ENCODE results near the gene RAET1G.
A peak's percentile ranks its signal among the peaks of the same experiment; 100 is the strongest.

Gene RAET1G

GRCh38 chr6:149964308-149965193 lies 41.6 kb upstream of the RAET1G start:
- TF ChIP-seq TAF1 (IDR thresholded peaks at IDR 0.05; ENCODE audit: borderline replicate concordance, insufficient read depth, low read length) (no peak), FOXP2 (optimal IDR thresholded peaks at IDR 0.05; ENCODE audit: borderline replicate concordance, extremely low read depth, extremely low read length, insufficient read depth) (no peak), POLR2AphosphoS5 (IDR thresholded peaks at IDR 0.05; ENCODE audit: low read depth, low read length) (no peak), SIN3A (IDR thresholded peaks at IDR 0.05; ENCODE audit: borderline replicate concordance, insufficient read depth, low read length) (no peak), REST (IDR thresholded peaks at IDR 0.05; ENCODE audit: insufficient read depth in 1 of 2, low read depth in 2 of 2, low read length in 2 of 2) (no peak)

GRCh38 chr6:149963462-149964307 lies 40.8 kb upstream of the RAET1G start, which contains the start of gene ULBP1:
ULBP1 (plus strand) TSS chr6:149963943; CDS start chr6:149964050, 107 bp downstream.
- TF ChIP-seq SIN3A (IDR thresholded peaks at IDR 0.05; ENCODE audit: borderline replicate concordance, insufficient read depth, low read length) (no peak), POLR2AphosphoS5 (IDR thresholded peaks at IDR 0.05; ENCODE audit: low read depth, low read length) (no peak), REST (IDR thresholded peaks at IDR 0.05; ENCODE audit: insufficient read depth in 1 of 2, low read depth in 2 of 2, low read length in 2 of 2) (no peak), TAF1 (IDR thresholded peaks at IDR 0.05; ENCODE audit: borderline replicate concordance, insufficient read depth, low read length) (no peak), FOXP2 (optimal IDR thresholded peaks at IDR 0.05; ENCODE audit: borderline replicate concordance, extremely low read depth, extremely low read length, insufficient read depth) (peak; percentile 37)

- TF ChIP-seq POLR2AphosphoS5 (IDR thresholded peaks at IDR 0.05; ENCODE audit: low read depth, low read length) (no peak), FOXP2 (optimal IDR thresholded peaks at IDR 0.05; ENCODE audit: borderline replicate concordance, extremely low read depth, extremely low read length, insufficient read depth) (no peak), SIN3A (IDR thresholded peaks at IDR 0.05; ENCODE audit: borderline replicate concordance, insufficient read depth, low read length) (no peak), TAF1 (IDR thresholded peaks at IDR 0.05; ENCODE audit: borderline replicate concordance, insufficient read depth, low read length) (no peak), REST (IDR thresholded peaks at IDR 0.05; ENCODE audit: insufficient read depth in 1 of 2, low read depth in 2 of 2, low read length in 2 of 2) (no peak)
These were observed 40.2 kb upstream of the RAET1G start for GRCh38 chr6:149963212-149963461.

GRCh38 chr6:149962461-149963211 lies 39.7 kb upstream of the RAET1G start:
- TF ChIP-seq TAF1 (IDR thresholded peaks at IDR 0.05; ENCODE audit: borderline replicate concordance, insufficient read depth, low read length): no peak
- no peak for TF ChIP-seq FOXP2 (optimal IDR thresholded peaks at IDR 0.05; ENCODE audit: borderline replicate concordance, extremely low read depth, extremely low read length, insufficient read depth)
- no peak for TF ChIP-seq REST (IDR thresholded peaks at IDR 0.05; ENCODE audit: insufficient read depth in 1 of 2, low read depth in 2 of 2, low read length in 2 of 2)
- no peak for TF ChIP-seq POLR2AphosphoS5 (IDR thresholded peaks at IDR 0.05; ENCODE audit: low read depth, low read length)
- no peak for TF ChIP-seq SIN3A (IDR thresholded peaks at IDR 0.05; ENCODE audit: borderline replicate concordance, insufficient read depth, low read length)

All from PFSK-1 (cell line).